ENCODE results near the gene TJP1.

GRCh38 chr15:29670998-29671981 lies 151.0 kb downstream of the TJP1 start:
- TF ChIP-seq POLR2AphosphoS5 (IDR thresholded peaks at IDR 0.05; ENCODE audit: low read depth, low read length) (no peak), REST (IDR thresholded peaks at IDR 0.05; ENCODE audit: insufficient read depth in 1 of 2, low read depth in 2 of 2, low read length in 2 of 2) (no peak), TAF1 (IDR thresholded peaks at IDR 0.05; ENCODE audit: borderline replicate concordance, insufficient read depth, low read length) (no peak)

Measured in PFSK-1 (cell line).